Measurements from ENCODE around the gene DDX41. TPM values are rescaled to one million over a fixed set of nuclear protein-coding genes. Genes with fewer than 3 reads are reported as not detected.

DDX41 gene
- total and polyA plus RNA-seq, 2 donors (not counting 3 experiments of a cell fraction or from before 2014, with no cell fraction given), result 103 to 118 TPM

DNA sequence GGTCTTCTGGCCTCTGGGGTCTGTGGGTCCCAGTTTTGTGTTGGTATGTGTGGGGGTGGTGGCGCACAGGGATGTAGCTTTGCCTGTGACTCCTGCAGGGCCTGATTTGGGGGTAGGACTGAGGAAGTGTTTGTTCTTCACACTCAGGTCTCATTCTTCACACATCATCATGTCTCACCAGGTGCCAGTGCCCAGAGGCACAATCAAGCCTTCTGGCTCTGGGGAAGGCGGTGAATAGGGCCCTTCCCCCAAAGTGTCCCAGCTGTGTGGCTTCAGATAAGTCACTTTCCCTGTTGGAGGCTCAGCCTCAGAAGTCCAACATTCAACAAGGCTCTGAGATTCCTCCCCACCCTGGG lies 48.5 kb downstream of the DDX41 start:
- intact Hi-C loops (cut with micrococcal nuclease) (no loop called here), dilution Hi-C loops (cut with MboI; ENCODE audit: extremely low pct_ligation_motif_present, low sequenced_read_pairs) (no loop called here)
- Histone ChIP-seq H3K36me3 (ENCODE audit: control insufficient read depth in 2 of 2, extremely low read depth in 1 of 2, insufficient read depth in 2 of 2, low read length in 2 of 2) (peaks cover 16 to 34% of the 10 kb centered on the region in 2 experiments), H3K9me1 (replicated peaks; ENCODE audit: control insufficient read depth, extremely low read depth, insufficient read depth, low read length) (no peaks in the 10 kb centered on the region), H4K20me1 (replicated peaks; ENCODE audit: control insufficient read depth, extremely low read depth, insufficient read depth, low read length) (no peaks in the 10 kb centered on the region), H3K27ac (ENCODE audit: insufficient read depth, low read depth, low read length) (no peak overlapping the region), H3K27me3 (ENCODE audit: control insufficient read depth in 2 of 2, insufficient read depth in 2 of 2, low read length in 2 of 2) (no peaks in the 10 kb centered on the region), H3K79me2 (ENCODE audit: control insufficient read depth, insufficient read depth, low read length) (peaks cover 49% of the 10 kb centered on the region), H2AFZ (ENCODE audit: low read depth, low read length) (no peak overlapping the region), H3K9ac (replicated peaks; ENCODE audit: extremely low read depth, insufficient read depth, low read length) (no peak overlapping the region), H3K4me3 (replicated peaks in 1 of 3; ENCODE audit: insufficient read depth in 1 of 3, low read depth in 1 of 3, low read length in 3 of 3) (no peak overlapping the region), H3K9me3 (replicated peaks; ENCODE audit: control insufficient read depth, insufficient read depth, low read length) (no peaks in the 10 kb centered on the region), H3K4me1 (ENCODE audit: control insufficient read depth, extremely low read depth, insufficient read depth, low read length) (peaks cover 32% of the 10 kb centered on the region), H3K4me2 (ENCODE audit: insufficient read depth, low read length) (no peak overlapping the region)
- POLR2A ChIA-PET, result no interaction called here
- BruUV-seq (replicated peaks), result no TSS peak
- TF ChIP-seq JUN (IDR thresholded peaks at IDR 0.05; ENCODE audit: borderline replicate concordance, insufficient read depth, insufficient read length, low read depth), result no peak
- no peak for TF ChIP-seq GATA2 (IDR thresholded peaks at IDR 0.05; ENCODE audit: insufficient read depth, insufficient read length, low read depth, low read length)
- no peak for TF ChIP-seq POLR2AphosphoS5 (IDR thresholded peaks at IDR 0.05; ENCODE audit: insufficient read depth, low read depth, low read length)
- TF ChIP-seq, protein P1, sequence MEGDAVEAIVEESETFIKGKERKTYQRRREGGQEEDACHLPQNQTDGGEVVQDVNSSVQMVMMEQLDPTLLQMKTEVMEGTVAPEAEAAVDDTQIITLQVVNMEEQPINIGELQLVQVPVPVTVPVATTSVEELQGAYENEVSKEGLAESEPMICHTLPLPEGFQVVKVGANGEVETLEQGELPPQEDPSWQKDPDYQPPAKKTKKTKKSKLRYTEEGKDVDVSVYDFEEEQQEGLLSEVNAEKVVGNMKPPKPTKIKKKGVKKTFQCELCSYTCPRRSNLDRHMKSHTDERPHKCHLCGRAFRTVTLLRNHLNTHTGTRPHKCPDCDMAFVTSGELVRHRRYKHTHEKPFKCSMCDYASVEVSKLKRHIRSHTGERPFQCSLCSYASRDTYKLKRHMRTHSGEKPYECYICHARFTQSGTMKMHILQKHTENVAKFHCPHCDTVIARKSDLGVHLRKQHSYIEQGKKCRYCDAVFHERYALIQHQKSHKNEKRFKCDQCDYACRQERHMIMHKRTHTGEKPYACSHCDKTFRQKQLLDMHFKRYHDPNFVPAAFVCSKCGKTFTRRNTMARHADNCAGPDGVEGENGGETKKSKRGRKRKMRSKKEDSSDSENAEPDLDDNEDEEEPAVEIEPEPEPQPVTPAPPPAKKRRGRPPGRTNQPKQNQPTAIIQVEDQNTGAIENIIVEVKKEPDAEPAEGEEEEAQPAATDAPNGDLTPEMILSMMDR (IDR thresholded peaks at IDR 0.05; ENCODE audit: extremely low read depth in 1 of 2, insufficient read depth in 1 of 2, low read depth in 1 of 2, low read length in 2 of 2), result no peak
- TF ChIP-seq FOS (IDR thresholded peaks at IDR 0.05; ENCODE audit: borderline replicate concordance, insufficient read depth, low read length), result no peak
- TF ChIP-seq MYC (IDR thresholded peaks at IDR 0.05; ENCODE audit: low read depth, low read length), result no peak
- TF ChIP-seq POLR2A (IDR thresholded peaks at IDR 0.05; ENCODE audit: low read depth, low read length), result no peak
- TF ChIP-seq EZH2 (IDR thresholded peaks at IDR 0.05; ENCODE audit: borderline replicate concordance, low read depth, low read length, severe bottlenecking), result no peak
- FAIRE-seq, result no peak
- CTCF ChIA-PET, result interaction anchor here (1.0 kb wide), 1 partner anchor 13 kb away, joined by 7 read pairs; no protein-coding TSS in a partner anchor
- DNase-seq (ENCODE audit: low read depth, low spot score), result no peak

All from endothelial cell of umbilical vein (primary cell).